Fibroblast of skin of back (primary cell): ENCODE results near the gene PTPRN2.
A peak's percentile ranks its signal among the peaks of the same experiment; 100 is the strongest.
"Not testable (repeated sequence)": the region's sequence is repeated elsewhere in the genome, so short reads cannot be mapped to it uniquely, and the experiment has no call there.

Source experiments
- DNase-seq: peaks from one replicate; pipeline ENCODE4 v3.0.0-alpha.2; 2013

Gene PTPRN2

DNA sequence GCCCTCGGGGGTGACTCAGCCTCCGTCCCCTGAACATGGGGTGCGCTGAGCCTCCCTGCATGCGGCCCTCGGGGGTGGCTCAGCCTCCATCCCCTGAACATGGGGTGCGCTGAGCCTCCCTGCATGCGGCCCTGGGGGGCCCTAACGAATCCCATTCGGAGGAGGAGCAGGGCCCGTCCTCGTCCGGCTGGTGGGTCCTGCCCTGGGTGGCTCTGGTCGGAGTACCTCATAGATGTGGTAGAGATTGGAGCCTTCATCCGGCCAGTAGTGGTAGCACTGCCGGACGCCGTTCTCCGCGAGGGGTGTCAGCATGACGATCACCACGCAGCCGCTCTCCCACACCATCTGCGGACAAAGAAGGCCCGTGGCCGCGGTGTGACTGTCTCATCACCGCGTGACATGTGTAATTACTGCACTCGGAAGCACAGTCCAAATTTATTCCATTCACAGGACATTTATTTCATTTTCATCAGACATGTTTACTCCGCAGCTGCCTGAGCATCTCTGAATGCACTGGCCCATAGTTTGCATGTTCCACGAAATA is 1009.8 kb downstream of the PTPRN2 start:
- DNase-seq, result no peak

DNA sequence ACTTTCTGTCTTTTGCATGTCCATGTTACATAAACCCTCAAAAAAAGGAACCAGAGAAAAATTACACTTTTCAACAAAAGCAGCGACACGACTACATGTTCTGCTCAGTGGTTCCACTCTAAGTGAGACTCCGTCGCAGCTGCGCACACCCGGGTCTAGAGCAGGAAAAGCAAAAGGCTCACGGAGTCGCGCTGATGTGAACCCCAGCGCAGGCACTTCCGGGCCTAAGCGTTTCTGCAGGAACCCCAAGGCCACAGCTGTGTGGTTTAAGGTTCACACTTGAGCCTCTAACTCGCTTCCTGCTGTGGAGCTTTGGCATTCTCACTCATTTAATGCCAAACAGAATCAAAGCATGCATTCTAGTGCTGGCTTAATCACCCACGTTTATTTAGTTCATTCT is 1010.6 kb downstream of the PTPRN2 start:
- no peak for DNase-seq

- no peak for DNase-seq
Observed at GRCh38 chr7:157576415-157576814, 1011.2 kb downstream of the PTPRN2 start.

GRCh38 chr7:157575777-157576176 is 1011.8 kb downstream of the PTPRN2 start:
- DNase-seq, result no peak

- DNase-seq, result no peak
Observed at GRCh38 chr7:157574914-157575586, 1012.6 kb downstream of the PTPRN2 start.

- DNase-seq, result no peak
Observed at GRCh38 chr7:157574120-157574825, 1013.4 kb downstream of the PTPRN2 start.

DNA sequence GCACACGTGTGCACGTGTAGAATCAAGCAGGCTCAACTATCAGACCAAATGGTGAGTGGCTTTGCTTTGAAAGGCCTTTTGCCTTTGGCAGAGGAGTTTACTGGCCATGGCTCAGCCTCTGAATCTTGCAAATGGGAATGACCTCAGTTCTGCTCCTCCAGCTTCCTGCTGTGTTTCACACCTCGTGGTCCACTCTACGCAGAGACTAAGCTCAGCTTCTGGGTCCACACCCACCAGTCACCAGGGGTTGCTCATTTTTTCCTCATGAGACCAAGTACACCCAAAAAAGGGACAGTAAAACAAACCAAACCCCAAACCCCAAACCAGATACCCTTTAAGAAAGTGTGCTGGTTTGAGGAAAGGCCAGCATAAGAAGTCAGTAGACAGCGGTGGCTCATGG is 1014.4 kb downstream of the PTPRN2 start:
- DNase-seq, result no peak

DNA sequence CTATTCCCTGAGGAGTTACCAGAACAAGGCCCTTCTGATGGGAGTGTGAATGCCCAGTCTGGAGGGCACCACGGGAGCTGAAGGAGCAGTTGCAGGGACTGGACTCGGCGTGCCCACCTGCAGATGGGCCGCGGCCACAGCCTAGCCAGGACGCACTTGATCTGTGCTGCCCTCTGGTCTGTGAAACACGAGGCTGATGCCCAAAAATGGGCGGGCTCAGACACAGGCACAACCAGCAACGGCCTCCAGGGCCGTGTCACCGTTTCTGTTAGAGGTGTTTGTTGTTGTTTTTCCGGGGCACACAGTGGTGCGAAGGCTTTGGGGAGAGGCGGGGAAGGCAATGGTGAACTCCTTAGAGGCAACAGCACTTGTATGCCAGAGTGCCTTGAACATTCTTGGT is 1015.0 kb downstream of the PTPRN2 start:
- no peak for DNase-seq

GRCh38 chr7:157570531-157571200 is 1017.0 kb downstream of the PTPRN2 start:
- no peak for DNase-seq

GRCh38 chr7:157569967-157570366 is 1017.7 kb downstream of the PTPRN2 start:
- no peak for DNase-seq

DNA sequence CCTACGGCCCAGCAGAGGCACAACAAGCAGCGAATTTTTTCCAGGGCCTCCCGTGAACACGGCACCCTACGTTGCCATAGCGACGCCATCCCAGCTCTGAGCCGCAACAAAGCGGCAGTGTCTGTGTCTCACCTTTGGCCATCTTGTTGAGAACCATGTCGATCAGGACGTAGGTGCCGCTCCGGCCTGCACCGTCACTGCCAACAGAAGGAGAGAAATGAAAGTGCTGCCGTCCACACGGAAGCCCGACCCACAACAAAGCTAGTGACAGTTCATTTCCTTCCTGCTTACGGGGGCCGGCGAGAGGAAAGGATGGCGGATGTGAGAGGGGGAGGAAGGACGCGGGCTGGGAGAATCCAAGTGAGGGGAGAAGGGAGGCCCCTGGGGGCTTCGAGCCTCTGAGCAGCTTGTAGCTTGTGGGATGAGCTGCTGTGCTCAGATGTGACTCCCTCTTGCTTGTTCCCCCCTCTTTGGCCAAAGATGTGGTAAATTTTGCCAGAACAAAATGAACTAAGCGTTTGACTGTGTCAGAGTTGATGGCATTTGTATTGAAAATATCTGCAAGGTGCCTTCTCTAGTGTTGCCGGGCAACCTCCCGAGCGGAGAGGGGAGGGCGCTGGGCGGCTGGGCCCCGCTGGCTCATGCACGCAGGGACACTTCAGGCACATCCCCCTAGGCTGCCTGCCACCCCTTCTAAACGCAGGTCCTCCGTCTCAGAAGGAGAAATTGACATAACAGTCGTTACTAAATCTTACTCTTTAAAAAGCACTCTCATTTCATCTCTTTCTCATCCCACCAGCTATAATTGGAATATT is 1018.6 kb downstream of the PTPRN2 start:
- DNase-seq, result peak; percentile 21

DNA sequence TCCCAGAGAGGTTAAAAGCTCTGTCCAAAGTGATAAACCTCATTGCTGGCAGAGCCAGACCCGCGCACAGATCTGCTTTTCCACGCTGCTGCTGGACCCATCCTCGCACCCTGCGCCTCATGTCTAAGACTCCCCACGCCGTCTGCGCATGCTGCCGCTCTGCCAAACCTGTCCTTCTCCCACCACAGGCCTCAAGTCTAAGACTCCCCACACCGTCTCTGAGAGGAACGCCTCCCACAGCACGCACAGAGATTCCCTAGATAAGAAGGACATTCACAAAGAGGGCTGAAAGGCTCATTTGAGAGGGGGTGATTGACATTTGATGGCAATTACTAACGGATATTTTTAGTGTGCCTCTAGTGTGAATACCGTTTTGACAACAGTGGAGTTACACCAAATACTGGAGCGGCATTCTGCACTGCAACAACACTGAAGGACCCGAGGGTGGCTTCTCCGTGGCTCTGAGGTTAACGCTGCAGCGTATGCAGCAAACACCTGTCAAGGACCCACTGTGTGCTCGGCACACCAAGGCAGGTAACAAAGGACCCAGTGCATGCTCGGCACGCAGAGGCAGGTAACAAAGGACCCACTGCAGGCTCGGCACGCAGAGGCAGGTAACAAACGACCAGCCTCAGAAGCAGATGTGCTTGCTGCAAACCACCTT is 1019.4 kb downstream of the PTPRN2 start:
- no peak for DNase-seq

DNA sequence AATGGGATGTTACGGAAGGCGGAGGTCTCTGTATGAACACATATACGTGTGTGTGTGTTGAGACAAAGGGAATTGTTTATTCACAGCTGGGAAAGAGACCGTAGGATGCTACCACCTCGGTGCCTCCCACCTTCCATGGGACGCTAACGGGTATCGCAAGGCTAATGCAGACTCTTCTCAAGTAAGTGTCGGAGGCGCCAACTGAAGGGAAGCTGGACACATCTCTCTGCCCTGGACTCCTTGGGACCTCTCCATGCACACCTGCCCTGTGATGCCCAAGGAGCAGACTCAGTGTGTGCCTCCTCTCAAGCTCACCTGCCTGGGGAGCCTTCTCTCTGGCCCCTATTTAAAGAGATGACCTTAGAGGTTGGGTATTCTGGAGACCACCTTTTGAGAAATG is 1020.0 kb downstream of the PTPRN2 start:
- DNase-seq, result no peak

DNA sequence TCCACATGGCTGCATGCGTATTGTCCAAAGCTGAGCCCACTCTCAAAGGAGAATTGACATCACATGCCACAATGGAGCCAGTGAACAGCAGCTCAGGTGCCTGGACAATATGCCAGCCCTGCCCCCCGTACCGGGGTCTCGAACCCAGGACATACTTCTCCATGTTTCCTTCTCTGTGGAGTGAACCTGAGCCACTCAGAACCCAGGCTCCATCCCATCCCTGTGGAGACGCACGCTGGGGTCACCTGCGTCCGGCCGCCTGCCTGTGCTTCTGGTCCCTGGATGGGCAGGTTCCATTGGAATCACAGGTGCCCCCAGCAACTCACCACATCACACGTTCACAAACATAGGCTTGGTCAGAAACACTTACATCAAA is 1021.0 kb downstream of the PTPRN2 start:
- DNase-seq, result no peak

DNA sequence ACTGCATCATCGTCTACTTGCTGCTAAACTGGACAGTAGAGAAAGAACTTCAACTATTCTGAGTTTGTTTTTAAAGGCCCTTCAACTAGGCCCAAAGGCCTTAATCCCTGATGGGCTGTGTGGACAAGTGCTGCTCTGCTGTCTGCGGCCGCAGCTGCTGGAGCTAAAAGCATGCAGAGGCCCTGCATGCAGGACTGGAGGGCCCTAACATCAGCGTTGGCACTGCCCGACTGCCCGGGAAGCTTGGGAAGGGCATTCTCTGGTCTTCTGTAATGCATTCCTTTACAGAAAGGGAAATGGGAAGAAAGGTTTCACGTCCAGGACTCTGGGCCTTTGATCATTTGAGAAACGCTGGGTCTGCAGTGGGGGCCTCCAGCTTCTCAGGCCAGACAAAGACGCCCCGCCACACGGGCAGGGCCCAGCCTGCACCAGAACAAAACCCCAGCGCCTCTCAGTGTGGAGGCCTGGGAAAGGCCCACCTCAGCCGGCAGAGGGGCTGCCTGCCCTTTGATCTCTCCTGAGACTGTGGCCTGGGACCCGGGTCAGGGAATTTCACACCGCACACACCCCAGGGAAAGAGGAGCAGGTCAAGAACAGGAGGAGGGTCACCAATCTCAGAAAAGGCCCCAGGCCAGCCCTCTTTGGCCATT is 1021.5 kb downstream of the PTPRN2 start:
- DNase-seq, result no peak

GRCh38 chr7:157565201-157565626 is 1022.4 kb downstream of the PTPRN2 start:
- DNase-seq, result peak; percentile 15

GRCh38 chr7:157564517-157565177 is 1023.0 kb downstream of the PTPRN2 start:
- peak; percentile 69 for DNase-seq

DNA sequence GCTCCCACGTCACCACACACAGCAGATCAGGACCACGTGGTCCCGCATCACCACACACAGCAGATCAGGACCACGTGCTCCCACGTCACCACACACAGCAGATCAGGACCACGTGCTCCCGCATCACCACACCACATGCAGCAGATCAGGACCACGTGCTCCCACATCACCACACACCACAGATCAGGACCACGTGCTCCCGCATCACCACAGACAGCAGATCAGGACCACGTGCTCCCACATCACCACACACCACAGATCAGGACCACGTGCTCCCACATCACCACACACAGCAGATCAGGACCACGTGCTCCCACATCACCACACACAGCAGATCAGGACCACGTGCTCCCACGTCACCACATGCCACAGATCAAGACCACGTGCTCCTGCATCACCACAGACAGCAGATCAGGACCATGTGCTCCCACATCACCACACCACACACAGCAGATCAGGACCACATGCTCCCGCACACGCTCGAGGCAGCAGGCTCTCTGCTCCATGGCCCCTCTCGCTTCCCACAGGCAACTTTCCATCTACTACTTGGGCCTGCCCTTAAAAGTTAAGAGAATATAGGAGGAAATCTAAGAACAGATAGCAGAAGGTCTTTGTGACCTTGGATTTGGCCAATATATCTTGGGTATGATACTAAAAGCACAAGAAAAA is 1024.0 kb downstream of the PTPRN2 start:
- DNase-seq, result not testable (repeated sequence)

- DNase-seq, result not testable (repeated sequence)
Observed at GRCh38 chr7:157562522-157563398, 1024.9 kb downstream of the PTPRN2 start.
